Measurements from ENCODE around the gene SRA1. TPM values are rescaled to one million over a fixed set of nuclear protein-coding genes. Genes with fewer than 3 reads are reported as not detected.

The SRA1 gene
- total and polyA plus RNA-seq, 2 of the 8 experiments (the other 6 are each of a cell fraction or from before 2014, with no cell fraction given), result 27.4 to 39.4 TPM

- Histone ChIP-seq H3K4me3 (ENCODE audit: extremely low read depth in 1 of 4, insufficient read depth in 2 of 4, low read depth in 3 of 4, low read length in 4 of 4) (no peak overlapping the region), H3K79me1 (ENCODE audit: low read depth, low read length) (peaks cover 5% of the 10 kb centered on the region), H3K79me2 (ENCODE audit: control insufficient read depth in 1 of 2, insufficient read depth in 2 of 2, low read length in 2 of 2) (peaks cover 9 to 34% of the 10 kb centered on the region in 2 experiments; a peak in 3 of 4 replicates), H3K14ac (ENCODE audit: insufficient read length) (no peak overlapping the region), H2BK12ac (ENCODE audit: low read depth, low read length) (peak overlapping the region; percentile 94), H3K36me3 (ENCODE audit: control insufficient read depth in 2 of 4, insufficient read depth in 4 of 4, low read length in 3 of 4) (no peaks in the 10 kb centered on the region; a peak in 1 of 8 replicates), H2BK20ac (ENCODE audit: low read length) (no peak overlapping the region), H3K27ac (ENCODE audit: low read depth, low read length) (no peak overlapping the region; the same call in 1 of the 2 replicates), H3K23ac (ENCODE audit: insufficient read length) (no peak overlapping the region), H3K56ac (replicated peaks; ENCODE audit: insufficient read length, low read depth, low read length) (no peak overlapping the region), H4K20me1 (replicated peaks in 1 of 2; ENCODE audit: control insufficient read depth in 1 of 2, insufficient read depth in 2 of 2, low read length in 2 of 2) (peaks cover 0 to 3% of the 10 kb centered on the region in 2 experiments), H2BK15ac (ENCODE audit: low read length) (peak overlapping the region; percentile 84), H4K91ac (replicated peaks; ENCODE audit: insufficient read length, low read length) (no peak overlapping the region), H2AFZ (ENCODE audit: low read length) (no peak overlapping the region), H2AK5ac (ENCODE audit: low read depth, low read length) (peak overlapping the region; percentile 98), H3K4me2 (ENCODE audit: insufficient read depth in 1 of 2, low read depth in 2 of 2, low read length in 2 of 2) (no peak overlapping the region; a peak in 1 of 4 replicates), H3K27me3 (replicated peaks in 1 of 4; ENCODE audit: control insufficient read depth in 3 of 4, extremely low read depth in 1 of 4, insufficient read depth in 3 of 4, low read length in 3 of 4) (no peaks in the 10 kb centered on the region; a peak in 1 of 7 replicates), H3K4me1 (replicated peaks in 1 of 4; ENCODE audit: control insufficient read depth in 3 of 4, insufficient read depth in 4 of 4, low read length in 3 of 4) (peaks cover 2 to 7% (median 5%) of the 10 kb centered on the region in 4 experiments; a peak in 5 of 7 replicates), H4K8ac (ENCODE audit: extremely low read depth, insufficient read depth, low read length) (no peak overlapping the region), H3K4ac (replicated peaks; ENCODE audit: insufficient read length, low read depth, low read length) (no peak overlapping the region), H2BK5ac (ENCODE audit: low read depth, low read length) (0 out of 2 replicates have a peak overlapping the region, but pooled peaks have one; percentile 91), H2BK120ac (replicated peaks; ENCODE audit: low read depth, low read length) (no peak overlapping the region), H3K9ac (replicated peaks in 1 of 4; ENCODE audit: extremely low read depth in 1 of 4, low read depth in 3 of 4, low read length in 3 of 4) (no peak overlapping the region), H4K5ac (ENCODE audit: insufficient read length, low read depth, low read length) (no peak overlapping the region), H3K9me3 (ENCODE audit: insufficient read depth in 2 of 2, low read depth in 1 of 2, low read length in 1 of 2) (no peaks in the 10 kb centered on the region), H3K23me2 (ENCODE audit: low read depth, low read length) (peaks cover 8% of the 10 kb centered on the region; the same call in 1 of the 2 replicates), H3K18ac (ENCODE audit: extremely low read depth, low read length) (no peak overlapping the region)
- ChIA-PET POLR2A (ENCODE audit: partially characterized antibody) (interaction anchor here (1.4 to 10.8 kb wide), 4 partner anchors 12 to 157 kb away, joined by 4 to 191 read pairs (median 13); partner anchors contain the start of genes ANKHD1, DND1, EIF4EBP3 and IK), CTCF (ENCODE audit: partially characterized antibody) (interaction anchor here (0.6 to 3.4 kb wide), 4 partner anchors 10 to 207 kb away, joined by 3 to 19 read pairs (median 8); partner anchors contain the start of gene EIF4EBP3)
- no peak for FAIRE-seq
- no peak for DNase-seq (ENCODE audit: low read depth in 1 of 2, low spot score in 2 of 2)
- WGBS, 2 experiments (ENCODE audit: extremely low coverage in 1 of 2, insufficient coverage in 1 of 2, insufficient read length in 1 of 2, insufficient replicate concordance in 2 of 2, low coverage in 1 of 2, low lambda C conversion rate in 2 of 2, missing lambda C conversion rate in 1 of 2), result 93% methylated on average over 7 of the region's 9 CpGs; no CpG with 5 or more reads in 1 of the 2 experiments
- TF ChIP-seq CTBP2 (IDR thresholded peaks at IDR 0.05; ENCODE audit: borderline replicate concordance, insufficient read depth, insufficient read length, low read length) (no peak), CBX8 (IDR thresholded peaks at IDR 0.05; ENCODE audit: borderline replicate concordance, low read depth, low read length) (no peak), SAP30 (IDR thresholded peaks at IDR 0.05; ENCODE audit: insufficient read depth, insufficient replicate concordance, low read length) (no peak), SP2 (IDR thresholded peaks at IDR 0.05; ENCODE audit: low read length) (no peak), MAX (IDR thresholded peaks at IDR 0.05) (no peak), BACH1 (IDR thresholded peaks at IDR 0.05; ENCODE audit: low read length) (no peak), ATF3 (IDR thresholded peaks at IDR 0.05; ENCODE audit: insufficient read depth, low read depth, low read length) (no peak), GABPA (IDR thresholded peaks at IDR 0.05; ENCODE audit: borderline replicate concordance, insufficient read depth, low read length) (no peak), ATF2 (IDR thresholded peaks at IDR 0.05; ENCODE audit: low read length) (no peak), RFX5 (IDR thresholded peaks at IDR 0.05; ENCODE audit: borderline replicate concordance, low read depth, low read length) (no peak)
These were observed 1.3 kb upstream of the SRA1 start for GRCh38 chr5:140558542-140558941.

All from H1 (cell line).